ENCODE measurements around the gene S100A3. TPM values are rescaled to one million over a fixed set of nuclear protein-coding genes. Genes with fewer than 3 reads are reported as not detected.
"Not testable (repeated sequence)": the region's sequence is repeated elsewhere in the genome, so short reads cannot be mapped to it uniquely, and the experiment has no call there.

Gene S100A3
- total and polyA plus RNA-seq, 7 donors: 0.34 to 6.6 (median 1.1) TPM

- peaks cover 32% of the 10 kb centered on the region for H3K4me1 ChIP-seq
- H3K4me3 ChIP-seq: no peak overlapping the region
- WGBS, 3 donors: 73 to 75% (median 73%) methylated on average over 6 of the region's 6 CpGs
- TF ChIP-seq, protein P1, sequence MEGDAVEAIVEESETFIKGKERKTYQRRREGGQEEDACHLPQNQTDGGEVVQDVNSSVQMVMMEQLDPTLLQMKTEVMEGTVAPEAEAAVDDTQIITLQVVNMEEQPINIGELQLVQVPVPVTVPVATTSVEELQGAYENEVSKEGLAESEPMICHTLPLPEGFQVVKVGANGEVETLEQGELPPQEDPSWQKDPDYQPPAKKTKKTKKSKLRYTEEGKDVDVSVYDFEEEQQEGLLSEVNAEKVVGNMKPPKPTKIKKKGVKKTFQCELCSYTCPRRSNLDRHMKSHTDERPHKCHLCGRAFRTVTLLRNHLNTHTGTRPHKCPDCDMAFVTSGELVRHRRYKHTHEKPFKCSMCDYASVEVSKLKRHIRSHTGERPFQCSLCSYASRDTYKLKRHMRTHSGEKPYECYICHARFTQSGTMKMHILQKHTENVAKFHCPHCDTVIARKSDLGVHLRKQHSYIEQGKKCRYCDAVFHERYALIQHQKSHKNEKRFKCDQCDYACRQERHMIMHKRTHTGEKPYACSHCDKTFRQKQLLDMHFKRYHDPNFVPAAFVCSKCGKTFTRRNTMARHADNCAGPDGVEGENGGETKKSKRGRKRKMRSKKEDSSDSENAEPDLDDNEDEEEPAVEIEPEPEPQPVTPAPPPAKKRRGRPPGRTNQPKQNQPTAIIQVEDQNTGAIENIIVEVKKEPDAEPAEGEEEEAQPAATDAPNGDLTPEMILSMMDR (IDR thresholded peaks at IDR 0.05): no peak
- intact Hi-C loops (cut with DNase I): no loop called here
- no peaks in the 10 kb centered on the region for H3K9me3 ChIP-seq
- DNase-seq (peak in 1 of 2 donors; percentile 30), ATAC-seq (no peak)
- no peaks in the 10 kb centered on the region for H3K27me3 ChIP-seq (ENCODE audit: insufficient read depth in 3 of 3, low read length in 2 of 3)
- H3K36me3 ChIP-seq (ENCODE audit: insufficient read depth in 1 of 2, low read depth in 1 of 2): no peaks in the 10 kb centered on the region
- H3K27ac ChIP-seq: no peak overlapping the region
These were observed 14.4 kb upstream of the S100A3 start for GRCh38 chr1:153563483-153563901.

DNA sequence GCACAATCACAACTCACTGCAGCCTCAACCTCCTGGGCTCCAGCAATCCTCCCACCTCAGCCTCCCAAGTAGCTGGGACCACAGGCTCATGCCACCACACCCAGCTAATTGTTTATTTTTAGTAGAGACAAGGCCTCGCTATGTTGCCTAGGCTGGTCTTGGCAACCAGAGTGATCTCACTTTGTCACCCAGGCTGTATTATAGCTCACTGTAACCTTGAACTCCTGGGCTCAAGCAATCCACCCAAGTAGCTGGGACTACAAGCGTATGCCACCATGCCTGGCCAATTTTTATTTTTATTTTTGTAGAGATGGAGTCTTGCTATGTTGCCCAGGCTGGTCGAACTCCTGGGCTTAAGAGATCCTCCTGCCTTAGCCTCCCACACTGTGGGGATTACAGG lies 13.0 kb upstream of the S100A3 start:
- H3K27ac ChIP-seq; intact Hi-C loops (cut with DNase I); ATAC-seq; H3K4me3 ChIP-seq; H3K27me3 ChIP-seq (ENCODE audit: insufficient read depth in 3 of 3, low read length in 2 of 3); DNase-seq; H3K36me3 ChIP-seq (ENCODE audit: insufficient read depth in 1 of 2, low read depth in 1 of 2); H3K9me3 ChIP-seq: not testable (repeated sequence)
- peaks cover 19% of the 10 kb centered on the region for H3K4me1 ChIP-seq
- WGBS, 3 donors: 62 to 91% (median 69%) methylated on average over 3 of the region's 3 CpGs

GRCh38 chr1:153561466-153561985 lies 12.5 kb upstream of the S100A3 start:
- ATAC-seq (no peak), DNase-seq (peak in 1 of 2 donors; percentile 20)
- intact Hi-C loops (cut with DNase I): no loop called here
- Histone ChIP-seq H3K4me3 (no peak overlapping the region), H3K27ac (no peak overlapping the region), H3K36me3 (ENCODE audit: insufficient read depth in 1 of 2, low read depth in 1 of 2) (no peaks in the 10 kb centered on the region), H3K4me1 (peaks cover 14% of the 10 kb centered on the region), H3K27me3 (ENCODE audit: insufficient read depth in 3 of 3, low read length in 2 of 3) (no peaks in the 10 kb centered on the region), H3K9me3 (no peaks in the 10 kb centered on the region)
- 95 to 98% (median 96%) methylated on average over 3 of the region's 3 CpGs for WGBS, 3 donors
- TF ChIP-seq, protein P1 (IDR thresholded peaks at IDR 0.05): no peak

GRCh38 chr1:153560771-153561465 lies 11.9 kb upstream of the S100A3 start:
- no peaks in the 10 kb centered on the region for H3K9me3 ChIP-seq
- H3K27me3 ChIP-seq (ENCODE audit: insufficient read depth in 3 of 3, low read length in 2 of 3): no peaks in the 10 kb centered on the region
- intact Hi-C loops (cut with DNase I): no loop called here
- H3K4me1 ChIP-seq: peaks cover 8% of the 10 kb centered on the region
- ATAC-seq (no peak), DNase-seq (no peak)
- TF ChIP-seq, protein P1 (IDR thresholded peaks at IDR 0.05): no peak
- no peak overlapping the region for H3K4me3 ChIP-seq
- no peak overlapping the region for H3K27ac ChIP-seq
- 82 to 86% (median 83%) methylated on average over 10 of the region's 10 CpGs for WGBS, 3 donors
- H3K36me3 ChIP-seq (ENCODE audit: insufficient read depth in 1 of 2, low read depth in 1 of 2): no peaks in the 10 kb centered on the region

DNA sequence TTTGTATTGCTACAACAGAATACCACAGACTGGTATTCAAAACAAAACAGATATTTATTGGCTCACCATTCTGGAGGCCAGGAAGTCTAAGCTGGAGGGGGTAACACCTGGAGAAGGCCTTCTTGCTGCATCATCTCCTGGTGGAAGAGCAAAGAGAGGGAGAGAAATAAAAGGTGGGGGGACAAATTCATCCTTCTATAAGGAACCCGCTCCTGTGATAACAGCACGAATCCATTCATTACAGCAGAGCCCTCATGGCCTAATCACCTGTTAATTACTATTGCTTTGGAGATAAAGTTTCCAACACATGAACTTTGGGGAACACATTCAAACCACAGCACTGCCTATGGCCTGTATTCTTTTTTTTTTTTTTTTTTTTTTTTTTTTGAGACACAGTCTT lies 11.2 kb upstream of the S100A3 start:
- intact Hi-C loops (cut with DNase I): no loop called here

More for the DNA sequence above, 11.2 kb upstream of the S100A3 start:
- H3K27ac ChIP-seq: no peak overlapping the region
- TF ChIP-seq, protein P1 (IDR thresholded peaks at IDR 0.05): no peak
- H3K9me3 ChIP-seq: no peaks in the 10 kb centered on the region
- H3K4me1 ChIP-seq: peaks cover under 1% of the 10 kb centered on the region
- H3K36me3 ChIP-seq (ENCODE audit: insufficient read depth in 1 of 2, low read depth in 1 of 2): no peaks in the 10 kb centered on the region
- no peak for DNase-seq
- 73 to 98% (median 98%) methylated on average over 2 of the region's 2 CpGs for WGBS, 3 donors
- no peak overlapping the region for H3K4me3 ChIP-seq
- no peaks in the 10 kb centered on the region for H3K27me3 ChIP-seq (ENCODE audit: insufficient read depth in 3 of 3, low read length in 2 of 3)
- no peak for ATAC-seq

Measured in psoas muscle (tissue), 8 donors.